Panc1 (cell line): ENCODE measurements around the gene C9orf85. TPM values are rescaled to one million over a fixed set of nuclear protein-coding genes. Genes with fewer than 3 reads are reported as not detected.

Experiments used
- ATAC-seq: fragments of 200-7000 bp; cut with Tn5 transposase; 2 replicates; pipeline ENCODE4 v1.9.1; 2020; ENCODE audit warnings: mild to moderate bottlenecking, moderate library complexity
- BruUV-seq: library from RNA; stranded (reverse); fragments of 400-500 nt; replicated peaks from 2 replicates; lab custom pipeline; 2021; lab: Mats Ljungman, UMichigan
- CTCF ChIA-PET: fragments of 300-600 bp; sonication (Branson Sonifier 250); formaldehyde crosslinking; loops from one replicate; lab custom pipeline; 2022; ENCODE audit warnings: antibody characterized with exemption; lab: Charles Lee
- POLR2A ChIA-PET: fragments of 300-600 bp; sonication (Branson Sonifier 250); formaldehyde crosslinking; loops from one replicate; lab custom pipeline; 2022; ENCODE audit warnings: antibody characterized with exemption; lab: Charles Lee
- DNase-seq: peaks from one replicate; pipeline ENCODE4 v3.0.0-alpha.2; 2010; ENCODE audit warnings: low read depth, low spot score
- H3K27ac ChIP-seq: 2 replicates; pipeline ENCODE4 v1.5.1; 2011; ENCODE audit warnings: mild to moderate bottlenecking, low read length, inconsistent platforms
- H3K27me3 ChIP-seq: fragments of 200-500 bp; sonication (Bioruptor generic); 2 replicates; pipeline ENCODE4 v1.6.0; 2014; ENCODE audit warnings: low read length, inconsistent platforms; ENCODE audit not compliant: control insufficient read depth, insufficient read depth
- H3K36me3 ChIP-seq: fragments of 200-500 bp; sonication (Bioruptor generic); 2 replicates; pipeline ENCODE4 v1.5.1; 2014; ENCODE audit warnings: inconsistent platforms, mild to moderate bottlenecking, low read length, moderate library complexity; ENCODE audit not compliant: control insufficient read depth, insufficient read depth
- H3K4me1 ChIP-seq: 2 replicates; pipeline ENCODE4 v1.5.1; 2011; ENCODE audit warnings: inconsistent platforms, mild to moderate bottlenecking, low read length, moderate library complexity; ENCODE audit not compliant: control insufficient read depth, insufficient read depth
- H3K4me3 ChIP-seq, 2 experiments: 2 replicates each; pipeline ENCODE4 v1.5.1; 2011 to 2012; ENCODE audit warnings: low read depth in 2 of 2, low read length in 2 of 2, mild to moderate bottlenecking in 2 of 2, inconsistent platforms in 1 of 2, moderate library complexity in 1 of 2
- H3K9me3 ChIP-seq: fragments of 200-500 bp; sonication (Bioruptor generic); 2 replicates; pipeline ENCODE4 v1.5.1; 2014; ENCODE audit warnings: low read depth, mild to moderate bottlenecking, inconsistent platforms, low read length, moderate library complexity; ENCODE audit not compliant: control insufficient read depth, insufficient read depth
- CTCF ChIP-seq: fragments of 450-650 bp; IDR thresholded peaks from 2 replicates; pipeline ENCODE4 v1.5.1; 2017; ENCODE audit warnings: mild to moderate bottlenecking
- POLR2AphosphoS5 ChIP-seq: IDR thresholded peaks from 2 replicates; pipeline ENCODE4 v1.6.1; 2012; ENCODE audit warnings: mild to moderate bottlenecking, low read depth, low read length, moderate library complexity
- SIN3A ChIP-seq: IDR thresholded peaks from 2 replicates; pipeline ENCODE4 v1.6.1; 2012; ENCODE audit warnings: low read depth, mild to moderate bottlenecking, low read length, moderate library complexity, borderline replicate concordance; ENCODE audit not compliant: insufficient read depth
- TCF7L2 ChIP-seq: IDR thresholded peaks from 2 replicates; pipeline ENCODE4 v1.6.1; 2011; ENCODE audit warnings: mild to moderate bottlenecking, low read depth, low read length, inconsistent platforms
- in situ Hi-C: cut with HindIII; loops from 2 replicates; pipeline ENCODE4 v1.10.0; 2016; ENCODE audit warnings: low sequenced_read_pairs, low pct_unique_long_range_greater_than_20kb
- intact Hi-C: fragments of 100-400 bp; cut with micrococcal nuclease; formaldehyde crosslinking; loops from one replicate; pipeline ENCODE4 v1.10.0; 2022; ENCODE audit not compliant: unreplicated experiment
- total RNA-seq: library from RNA; stranded (reverse); gene quantifications from one replicate; pipeline ENCODE4 v1.2.1, GENCODE V29; 2021; ENCODE audit not compliant: unreplicated experiment
- TF ChIP-seq, protein P1 (sequence below), 2 experiments: IDR thresholded peaks; 2 replicates each; pipeline ENCODE4 v1.6.1; 2011 to 2012; ENCODE audit warnings: low read depth in 2 of 2, control low read depth in 1 of 2, low read length in 1 of 2, mild to moderate bottlenecking in 1 of 2, moderate library complexity in 1 of 2; ENCODE audit not compliant: insufficient read depth in 1 of 2

The C9orf85 gene
- total RNA-seq, 1 experiment from 2014 or later = 8.0 TPM

DNA sequence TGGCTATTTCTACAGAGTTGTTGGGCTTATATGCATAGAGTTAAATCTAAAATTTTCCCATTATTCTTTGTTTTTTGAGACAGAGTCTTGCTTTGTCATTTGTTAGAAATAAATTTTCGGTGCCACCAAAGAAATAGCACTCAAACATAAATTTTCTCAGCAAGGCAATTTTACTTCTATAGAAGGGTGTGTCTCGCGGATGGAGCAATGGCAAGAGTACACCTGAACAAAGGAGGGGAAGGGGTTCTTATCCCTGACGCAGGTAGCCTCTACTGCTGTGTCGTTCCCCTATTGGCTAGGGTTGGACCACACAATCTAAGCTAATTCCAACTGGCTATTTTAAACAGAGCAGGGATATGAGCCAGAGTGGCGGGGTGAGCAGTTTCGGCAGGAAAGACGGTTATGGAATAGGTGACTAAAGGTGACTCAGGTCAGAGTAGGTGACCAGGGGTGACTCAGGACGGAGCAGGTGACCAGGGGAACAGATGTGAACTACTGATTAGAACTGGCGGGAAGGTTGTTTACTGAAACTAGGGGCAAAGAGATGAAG is 57.2 kb downstream of the C9orf85 start:
- BruUV-seq = no TSS peak
- TF ChIP-seq CTCF (no peak), SIN3A (no peak), TCF7L2 (no peak)
- TF ChIP-seq, protein P1, sequence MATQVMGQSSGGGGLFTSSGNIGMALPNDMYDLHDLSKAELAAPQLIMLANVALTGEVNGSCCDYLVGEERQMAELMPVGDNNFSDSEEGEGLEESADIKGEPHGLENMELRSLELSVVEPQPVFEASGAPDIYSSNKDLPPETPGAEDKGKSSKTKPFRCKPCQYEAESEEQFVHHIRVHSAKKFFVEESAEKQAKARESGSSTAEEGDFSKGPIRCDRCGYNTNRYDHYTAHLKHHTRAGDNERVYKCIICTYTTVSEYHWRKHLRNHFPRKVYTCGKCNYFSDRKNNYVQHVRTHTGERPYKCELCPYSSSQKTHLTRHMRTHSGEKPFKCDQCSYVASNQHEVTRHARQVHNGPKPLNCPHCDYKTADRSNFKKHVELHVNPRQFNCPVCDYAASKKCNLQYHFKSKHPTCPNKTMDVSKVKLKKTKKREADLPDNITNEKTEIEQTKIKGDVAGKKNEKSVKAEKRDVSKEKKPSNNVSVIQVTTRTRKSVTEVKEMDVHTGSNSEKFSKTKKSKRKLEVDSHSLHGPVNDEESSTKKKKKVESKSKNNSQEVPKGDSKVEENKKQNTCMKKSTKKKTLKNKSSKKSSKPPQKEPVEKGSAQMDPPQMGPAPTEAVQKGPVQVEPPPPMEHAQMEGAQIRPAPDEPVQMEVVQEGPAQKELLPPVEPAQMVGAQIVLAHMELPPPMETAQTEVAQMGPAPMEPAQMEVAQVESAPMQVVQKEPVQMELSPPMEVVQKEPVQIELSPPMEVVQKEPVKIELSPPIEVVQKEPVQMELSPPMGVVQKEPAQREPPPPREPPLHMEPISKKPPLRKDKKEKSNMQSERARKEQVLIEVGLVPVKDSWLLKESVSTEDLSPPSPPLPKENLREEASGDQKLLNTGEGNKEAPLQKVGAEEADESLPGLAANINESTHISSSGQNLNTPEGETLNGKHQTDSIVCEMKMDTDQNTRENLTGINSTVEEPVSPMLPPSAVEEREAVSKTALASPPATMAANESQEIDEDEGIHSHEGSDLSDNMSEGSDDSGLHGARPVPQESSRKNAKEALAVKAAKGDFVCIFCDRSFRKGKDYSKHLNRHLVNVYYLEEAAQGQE (IDR thresholded peaks at IDR 0.05; ENCODE audit: insufficient read depth in 1 of 2, low read depth in 2 of 2, low read length in 1 of 2) = no peak
- no peak for ATAC-seq
- ChIA-PET CTCF (no interaction called here), POLR2A (no interaction called here)
- Histone ChIP-seq H3K4me1 (no peaks in the 10 kb centered on the region), H3K27me3 (no peaks in the 10 kb centered on the region), H3K36me3 (no peaks in the 10 kb centered on the region), H3K4me3 (no peak overlapping the region), H3K9me3 (peaks cover 2% of the 10 kb centered on the region; the same call in 1 of the 2 replicates), H3K27ac (no peak overlapping the region)
- intact Hi-C loops (no loop called here), in situ Hi-C loops (no loop called here)
- no peak for DNase-seq

DNA sequence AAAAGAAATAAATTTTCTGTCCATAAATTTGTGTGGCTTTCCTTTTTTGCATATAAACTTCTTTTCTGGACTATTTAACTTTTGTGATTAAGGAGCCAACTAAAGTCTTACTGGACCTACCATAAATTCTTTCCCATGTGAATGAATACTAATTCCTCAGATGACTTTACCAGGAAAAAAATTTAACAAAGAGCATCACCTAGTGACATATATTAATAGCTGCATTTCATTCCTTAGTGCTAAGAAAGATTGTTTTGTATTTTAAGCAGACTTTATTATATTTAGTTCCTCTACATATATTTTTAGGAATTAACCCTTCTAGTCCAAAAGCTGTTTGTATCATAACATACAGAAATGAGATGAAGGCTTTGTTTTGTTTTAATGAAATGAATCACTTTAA is 64.4 kb downstream of the C9orf85 start:
- TF ChIP-seq CTCF (no peak; the same call in 1 of the 2 replicates), SIN3A (no peak), TCF7L2 (no peak), POLR2AphosphoS5 (no peak)
- TF ChIP-seq, protein P1 (IDR thresholded peaks at IDR 0.05; ENCODE audit: insufficient read depth in 1 of 2, low read depth in 2 of 2, low read length in 1 of 2) = no peak
- ATAC-seq (no peak), DNase-seq (no peak)
- H3K4me3 ChIP-seq = no peak overlapping the region
- no peaks in the 10 kb centered on the region for H3K9me3 ChIP-seq
- CTCF ChIA-PET = interaction anchor here (0.7 kb wide), 1 partner anchor 488 kb away, joined by 4 read pairs; no protein-coding TSS in a partner anchor
- intact Hi-C loops (no loop called here), in situ Hi-C loops (no loop called here)
- H3K36me3 ChIP-seq = no peaks in the 10 kb centered on the region; the same call in 1 of the 2 replicates
- POLR2A ChIA-PET = no interaction called here
- H3K27ac ChIP-seq = no peak overlapping the region
- H3K4me1 ChIP-seq = no peaks in the 10 kb centered on the region
- no peaks in the 10 kb centered on the region for H3K27me3 ChIP-seq
- BruUV-seq = no TSS peak
